Vagina (tissue), 2 donors: ENCODE measurements around the gene DUSP28. TPM values are rescaled to one million over a fixed set of nuclear protein-coding genes. Genes with fewer than 3 reads are reported as not detected.

ENCODE experiments used
- DNase-seq, 2 donors: peaks; one replicate each; pipeline ENCODE4 v3.0.0-alpha.2; 2017; ENCODE audit errors: extremely low spot score in 2 of 2
- H3K27ac ChIP-seq: fragments of 200-600 bp; sonication (generic); one replicate; pipeline ENCODE4 v1.5.1; 2019
- H3K27me3 ChIP-seq: fragments of 200-600 bp; sonication (generic); one replicate; pipeline ENCODE4 v1.5.1; 2019
- H3K36me3 ChIP-seq, 2 donors: fragments of 200-600 bp; sonication (generic); one replicate each; pipeline ENCODE4 v1.5.1; 2017 to 2019
- H3K4me1 ChIP-seq: fragments of 200-600 bp; sonication (generic); one replicate; pipeline ENCODE4 v1.5.1; 2019
- H3K4me3 ChIP-seq, 2 donors: fragments of 200-600 bp; sonication (generic); 1 replicate in 1 of 2; 2 replicates in 1 of 2; pipeline ENCODE4 v1.5.1; 2016 to 2019
- H3K9me3 ChIP-seq: fragments of 200-600 bp; sonication (generic); one replicate; pipeline ENCODE4 v1.5.1; 2019
- CTCF ChIP-seq, 3 experiments: fragments of 450-650 bp in 2 of 3; fragments of 200-600 bp in 1 of 3; sonication (generic) in 1 of 3; IDR thresholded peaks; one replicate each; pipeline ENCODE4 v1.5.1; 2017 to 2019; ENCODE audit warnings: antibody characterized with exemption in 3 of 3, mild to moderate bottlenecking in 2 of 3, moderate library complexity in 2 of 3
- POLR2A ChIP-seq, 2 donors: fragments of 450-650 bp; IDR thresholded peaks; one replicate each; pipeline ENCODE4 v1.6.1; 2017; ENCODE audit warnings: antibody characterized with exemption in 2 of 2, mild to moderate bottlenecking in 2 of 2, moderate library complexity in 2 of 2
- POLR2AphosphoS5 ChIP-seq, 2 donors: sonication (generic); formaldehyde crosslinking; IDR thresholded peaks; one replicate each; pipeline ENCODE4 v1.9.0; 2017; ENCODE audit warnings: antibody characterized with exemption in 2 of 2, mild to moderate bottlenecking in 2 of 2, low read depth in 1 of 2; ENCODE audit not compliant: insufficient read depth in 1 of 2
- intact Hi-C: fragments of 100-400 bp; cut with DNase I; formaldehyde crosslinking; loops from one replicate; pipeline ENCODE4 v1.15.1; 2023
- total RNA-seq: library from RNA; depleted of rRNA; stranded (reverse); fragments of >200 nt; gene quantifications from one replicate; pipeline ENCODE4 v1.2.3, GENCODE V29; 2016

The DUSP28 gene
- total RNA-seq, 1 donor from 2014 or later = 5.9 TPM

- DNase-seq = peak in 1 of 2 donors; percentile 40
- H3K9me3 ChIP-seq = no peaks in the 10 kb centered on the region
- no peak overlapping the region for H3K27ac ChIP-seq
- no peak for TF ChIP-seq CTCF (IDR thresholded peaks at IDR 0.05)
- TF ChIP-seq POLR2A (IDR thresholded peaks at IDR 0.05) = no peak
- no peak for TF ChIP-seq POLR2AphosphoS5 (IDR thresholded peaks at IDR 0.05; ENCODE audit: insufficient read depth in 1 of 2, low read depth in 1 of 2)
- no peak overlapping the region for H3K4me3 ChIP-seq
- no peaks in the 10 kb centered on the region for H3K36me3 ChIP-seq
- H3K4me1 ChIP-seq = no peaks in the 10 kb centered on the region
- intact Hi-C loops = no loop called here
- no peaks in the 10 kb centered on the region for H3K27me3 ChIP-seq
These were observed 47.3 kb upstream of the DUSP28 start for GRCh38 chr2:240512666-240513535.

GRCh38 chr2:240513549-240514287 lies 46.4 kb upstream of the DUSP28 start:
- no peak overlapping the region for H3K27ac ChIP-seq
- no peak overlapping the region for H3K4me3 ChIP-seq
- H3K27me3 ChIP-seq = no peaks in the 10 kb centered on the region
- peak; percentile 84 to 93 for DNase-seq
- no peaks in the 10 kb centered on the region for H3K9me3 ChIP-seq
- no peaks in the 10 kb centered on the region for H3K4me1 ChIP-seq
- TF ChIP-seq CTCF (IDR thresholded peaks at IDR 0.05) (peak; percentile 65 to 77 (median 69)), POLR2AphosphoS5 (IDR thresholded peaks at IDR 0.05; ENCODE audit: insufficient read depth in 1 of 2, low read depth in 1 of 2) (no peak)
- intact Hi-C loops = no loop called here
- no peaks in the 10 kb centered on the region for H3K36me3 ChIP-seq

GRCh38 chr2:240514631-240515030 lies 45.5 kb upstream of the DUSP28 start:
- H3K4me1 ChIP-seq = peaks cover 6% of the 10 kb centered on the region
- no peak overlapping the region for H3K27ac ChIP-seq
- H3K27me3 ChIP-seq = no peaks in the 10 kb centered on the region
- intact Hi-C loops = no loop called here
- no peak for TF ChIP-seq CTCF (IDR thresholded peaks at IDR 0.05)
- no peak for TF ChIP-seq POLR2AphosphoS5 (IDR thresholded peaks at IDR 0.05; ENCODE audit: insufficient read depth in 1 of 2, low read depth in 1 of 2)
- TF ChIP-seq POLR2A (IDR thresholded peaks at IDR 0.05) = no peak
- H3K9me3 ChIP-seq = no peaks in the 10 kb centered on the region
- no peaks in the 10 kb centered on the region for H3K36me3 ChIP-seq
- H3K4me3 ChIP-seq = no peak overlapping the region
- DNase-seq = peak; percentile 80 to 88

GRCh38 chr2:240517342-240517741 lies 42.8 kb upstream of the DUSP28 start:
- Histone ChIP-seq H3K27me3 (no peaks in the 10 kb centered on the region), H3K27ac (no peak overlapping the region), H3K36me3 (no peaks in the 10 kb centered on the region), H3K4me1 (peaks cover 16% of the 10 kb centered on the region), H3K9me3 (no peaks in the 10 kb centered on the region), H3K4me3 (no peak overlapping the region)
- no peak for TF ChIP-seq CTCF (IDR thresholded peaks at IDR 0.05)
- TF ChIP-seq POLR2AphosphoS5 (IDR thresholded peaks at IDR 0.05; ENCODE audit: insufficient read depth in 1 of 2, low read depth in 1 of 2) = no peak
- TF ChIP-seq POLR2A (IDR thresholded peaks at IDR 0.05) = no peak
- DNase-seq = peak in 1 of 2 donors; percentile 22
- intact Hi-C loops = no loop called here
